Muscle layer of colon (tissue), 2 donors: ENCODE data around the gene MTHFD1L.

Experiments used
- H3K27ac ChIP-seq: one replicate; pipeline ENCODE4 v1.7.0; 2013; ENCODE audit warnings: low read depth, mild to moderate bottlenecking, low read length, moderate library complexity
- H3K27me3 ChIP-seq, 2 donors: one replicate each; pipeline ENCODE4 v1.7.0; 2013; ENCODE audit warnings: low read length in 2 of 2, mild to moderate bottlenecking in 2 of 2; ENCODE audit not compliant: insufficient read depth in 2 of 2, control insufficient read depth in 1 of 2
- H3K36me3 ChIP-seq: one replicate; pipeline ENCODE4 v1.7.0; 2013; ENCODE audit warnings: mild to moderate bottlenecking, low read length; ENCODE audit not compliant: insufficient read depth
- H3K4me1 ChIP-seq: one replicate; pipeline ENCODE4 v1.7.0; 2013; ENCODE audit warnings: mild to moderate bottlenecking, low read length; ENCODE audit not compliant: insufficient read depth
- H3K4me3 ChIP-seq, 2 donors: one replicate each; pipeline ENCODE4 v1.7.0; 2013; ENCODE audit warnings: low read length in 2 of 2, low read depth in 1 of 2, mild to moderate bottlenecking in 1 of 2, moderate library complexity in 1 of 2
- H3K9ac ChIP-seq: one replicate; pipeline ENCODE4 v1.7.0; 2013; ENCODE audit warnings: low read length
- H3K9me3 ChIP-seq: one replicate; pipeline ENCODE4 v1.7.0; 2013; ENCODE audit warnings: mild to moderate bottlenecking, low read length
- donor health status: abdominal sarcoma.
- donor health status: Adenocarcinoma of cecum.

Gene MTHFD1L

GRCh38 chr6:150939399-150939798, 73.9 kb downstream of the MTHFD1L start:
- no peak overlapping the region for H3K4me3 ChIP-seq
- H3K27ac ChIP-seq = no peak overlapping the region
- no peaks in the 10 kb centered on the region for H3K9me3 ChIP-seq
- H3K36me3 ChIP-seq = peaks cover 9% of the 10 kb centered on the region
- H3K27me3 ChIP-seq = no peaks in the 10 kb centered on the region
- H3K4me1 ChIP-seq = peaks cover 5% of the 10 kb centered on the region
- no peak overlapping the region for H3K9ac ChIP-seq

GRCh38 chr6:150940941-150941340, 75.4 kb downstream of the MTHFD1L start:
- Histone ChIP-seq H3K4me3 (no peak overlapping the region), H3K27me3 (no peaks in the 10 kb centered on the region), H3K36me3 (peaks cover 9% of the 10 kb centered on the region)

GRCh38 chr6:150949526-150949925, 84.0 kb downstream of the MTHFD1L start:
- Histone ChIP-seq H3K36me3 (peaks cover 8% of the 10 kb centered on the region), H3K4me1 (no peaks in the 10 kb centered on the region), H3K27me3 (no peaks in the 10 kb centered on the region), H3K9me3 (no peaks in the 10 kb centered on the region), H3K27ac (no peak overlapping the region), H3K4me3 (no peak overlapping the region), H3K9ac (no peak overlapping the region)

More at GRCh38 chr6:150940941-150941340, 75.4 kb downstream of the MTHFD1L start:
- peaks cover 5% of the 10 kb centered on the region for H3K4me1 ChIP-seq
- H3K9me3 ChIP-seq = no peaks in the 10 kb centered on the region
- no peak overlapping the region for H3K9ac ChIP-seq
- no peak overlapping the region for H3K27ac ChIP-seq

- peaks cover 8% of the 10 kb centered on the region for H3K36me3 ChIP-seq
Observed at GRCh38 chr6:150953851-150954250, 88.3 kb downstream of the MTHFD1L start.

GRCh38 chr6:150959166-150959565, 93.7 kb downstream of the MTHFD1L start:
- no peak overlapping the region for H3K9ac ChIP-seq
- no peak overlapping the region for H3K27ac ChIP-seq
- no peaks in the 10 kb centered on the region for H3K27me3 ChIP-seq
- no peaks in the 10 kb centered on the region for H3K9me3 ChIP-seq
- H3K4me1 ChIP-seq = peaks cover 8% of the 10 kb centered on the region
- H3K36me3 ChIP-seq = no peaks in the 10 kb centered on the region
- no peak overlapping the region for H3K4me3 ChIP-seq

More at GRCh38 chr6:150953851-150954250, 88.3 kb downstream of the MTHFD1L start:
- H3K27me3 ChIP-seq = no peaks in the 10 kb centered on the region
- H3K27ac ChIP-seq = no peak overlapping the region
- no peaks in the 10 kb centered on the region for H3K9me3 ChIP-seq
- H3K9ac ChIP-seq = no peak overlapping the region
- no peak overlapping the region for H3K4me3 ChIP-seq
- no peaks in the 10 kb centered on the region for H3K4me1 ChIP-seq

- Histone ChIP-seq H3K9me3 (no peaks in the 10 kb centered on the region), H3K27me3 (no peaks in the 10 kb centered on the region), H3K36me3 (no peaks in the 10 kb centered on the region), H3K27ac (no peak overlapping the region), H3K9ac (no peak overlapping the region), H3K4me1 (peaks cover 8% of the 10 kb centered on the region), H3K4me3 (no peak overlapping the region)
Observed at GRCh38 chr6:150962436-150962835, 96.9 kb downstream of the MTHFD1L start.

GRCh38 chr6:150964765-150965164, 99.3 kb downstream of the MTHFD1L start:
- no peak overlapping the region for H3K4me3 ChIP-seq
- H3K27ac ChIP-seq = no peak overlapping the region
- peaks cover under 1% of the 10 kb centered on the region for H3K4me1 ChIP-seq
- no peaks in the 10 kb centered on the region for H3K36me3 ChIP-seq
- no peak overlapping the region for H3K9ac ChIP-seq
- no peaks in the 10 kb centered on the region for H3K27me3 ChIP-seq
- no peaks in the 10 kb centered on the region for H3K9me3 ChIP-seq

- no peaks in the 10 kb centered on the region for H3K9me3 ChIP-seq
- no peaks in the 10 kb centered on the region for H3K36me3 ChIP-seq
- H3K9ac ChIP-seq = no peak overlapping the region
- H3K4me1 ChIP-seq = no peaks in the 10 kb centered on the region
- no peak overlapping the region for H3K27ac ChIP-seq
- H3K27me3 ChIP-seq = no peaks in the 10 kb centered on the region
- H3K4me3 ChIP-seq = no peak overlapping the region
Observed at GRCh38 chr6:150966786-150967185, 101.3 kb downstream of the MTHFD1L start.

- Histone ChIP-seq H3K27me3 (no peaks in the 10 kb centered on the region), H3K27ac (no peak overlapping the region), H3K9ac (no peak overlapping the region), H3K4me1 (no peaks in the 10 kb centered on the region), H3K9me3 (no peaks in the 10 kb centered on the region), H3K4me3 (no peak overlapping the region), H3K36me3 (no peaks in the 10 kb centered on the region)
Observed at GRCh38 chr6:150967381-150967780, 101.9 kb downstream of the MTHFD1L start.

GRCh38 chr6:150967910-150968309, 102.4 kb downstream of the MTHFD1L start:
- no peak overlapping the region for H3K27ac ChIP-seq
- no peaks in the 10 kb centered on the region for H3K9me3 ChIP-seq
- H3K4me3 ChIP-seq = no peak overlapping the region
- no peaks in the 10 kb centered on the region for H3K4me1 ChIP-seq
- H3K9ac ChIP-seq = no peak overlapping the region
- H3K27me3 ChIP-seq = no peaks in the 10 kb centered on the region
- H3K36me3 ChIP-seq = no peaks in the 10 kb centered on the region

GRCh38 chr6:150969901-150970300, 104.4 kb downstream of the MTHFD1L start:
- Histone ChIP-seq H3K27ac (no peak overlapping the region), H3K9me3 (no peaks in the 10 kb centered on the region), H3K4me3 (no peak overlapping the region), H3K9ac (no peak overlapping the region), H3K36me3 (no peaks in the 10 kb centered on the region), H3K4me1 (no peaks in the 10 kb centered on the region), H3K27me3 (no peaks in the 10 kb centered on the region)

- H3K36me3 ChIP-seq = no peaks in the 10 kb centered on the region
- no peaks in the 10 kb centered on the region for H3K9me3 ChIP-seq
- H3K9ac ChIP-seq = no peak overlapping the region
- H3K27ac ChIP-seq = no peak overlapping the region
- H3K4me1 ChIP-seq = no peaks in the 10 kb centered on the region
- H3K4me3 ChIP-seq = no peak overlapping the region
- no peaks in the 10 kb centered on the region for H3K27me3 ChIP-seq
Observed at GRCh38 chr6:150971219-150971618, 105.7 kb downstream of the MTHFD1L start.
